HUES6 (cell line): ENCODE results near the gene SEC61A1.

Experiments used
- H3K27ac ChIP-seq: 2 replicates; pipeline ENCODE4 v1.7.0; 2013; ENCODE audit warnings: low read depth, mild to moderate bottlenecking, low read length, inconsistent platforms
- H3K27me3 ChIP-seq: 2 replicates; pipeline ENCODE4 v1.6.1; 2013; ENCODE audit warnings: low read length; ENCODE audit not compliant: control insufficient read depth, insufficient read depth
- H3K36me3 ChIP-seq: 2 replicates; pipeline ENCODE4 v1.6.1; 2013; ENCODE audit warnings: low read length; ENCODE audit not compliant: control insufficient read depth, insufficient read depth
- H3K4me1 ChIP-seq: 2 replicates; pipeline ENCODE4 v1.6.1; 2013; ENCODE audit warnings: low read length; ENCODE audit not compliant: control insufficient read depth, insufficient read depth
- H3K4me3 ChIP-seq: 2 replicates; pipeline ENCODE4 v1.5.1; 2013; ENCODE audit warnings: low read depth, low read length
- H3K9ac ChIP-seq: one replicate; pipeline ENCODE4 v1.6.1; 2013; ENCODE audit warnings: mild to moderate bottlenecking, low read length
- H3K9me3 ChIP-seq: 2 replicates; pipeline ENCODE4 v1.6.1; 2013; ENCODE audit warnings: low read depth, low read length; ENCODE audit not compliant: control insufficient read depth, insufficient read depth

The SEC61A1 gene

DNA sequence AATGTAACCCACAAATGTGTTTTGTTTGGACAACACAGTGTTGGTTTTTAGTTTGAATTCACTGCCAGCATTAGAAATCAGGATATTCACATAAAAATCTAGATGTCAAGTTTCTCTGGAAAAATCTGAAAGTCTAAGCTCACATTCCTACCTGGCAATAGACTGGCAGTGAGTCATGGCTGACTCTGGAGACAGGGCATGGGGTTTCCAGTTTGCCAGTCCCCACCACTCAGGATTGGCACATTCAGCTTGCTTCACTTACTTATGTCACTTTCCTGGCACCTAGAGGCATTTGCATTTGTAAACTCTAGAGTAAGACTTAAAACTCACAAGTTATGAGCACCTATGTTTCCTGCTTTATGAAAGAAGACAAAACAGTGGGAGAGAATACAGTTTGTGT is 19.1 kb upstream of the SEC61A1 start:
- H3K27ac ChIP-seq, result no peak overlapping the region
- H3K4me3 ChIP-seq, result no peak overlapping the region
- H3K4me1 ChIP-seq, result no peaks in the 10 kb centered on the region
- no peaks in the 10 kb centered on the region for H3K36me3 ChIP-seq
- H3K9ac ChIP-seq, result no peak overlapping the region
- no peaks in the 10 kb centered on the region for H3K9me3 ChIP-seq
- H3K27me3 ChIP-seq, result no peaks in the 10 kb centered on the region

DNA sequence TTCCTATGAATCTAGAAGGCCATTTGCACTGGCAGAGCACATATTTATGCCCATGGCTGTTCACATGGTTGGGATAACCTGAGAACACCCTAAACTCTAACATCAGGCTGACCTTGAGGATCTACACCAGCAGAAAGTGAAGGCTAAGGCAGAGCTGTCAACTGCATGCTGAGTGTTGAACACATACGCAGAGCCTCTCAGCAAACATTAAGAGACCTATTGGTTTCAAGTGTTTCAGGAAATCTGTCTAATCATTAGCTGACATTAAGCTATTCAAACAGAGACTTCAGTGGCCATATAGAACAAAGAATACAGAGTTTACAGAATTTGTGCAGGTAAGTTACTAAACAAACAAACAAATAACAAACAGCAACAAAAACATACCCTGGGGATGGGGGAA is 16.1 kb upstream of the SEC61A1 start:
- Histone ChIP-seq H3K4me1 (no peaks in the 10 kb centered on the region), H3K27me3 (peaks cover 5% of the 10 kb centered on the region; the same call in 1 of the 2 replicates), H3K36me3 (no peaks in the 10 kb centered on the region), H3K9me3 (no peaks in the 10 kb centered on the region), H3K4me3 (no peak overlapping the region), H3K9ac (no peak overlapping the region), H3K27ac (no peak overlapping the region)

DNA sequence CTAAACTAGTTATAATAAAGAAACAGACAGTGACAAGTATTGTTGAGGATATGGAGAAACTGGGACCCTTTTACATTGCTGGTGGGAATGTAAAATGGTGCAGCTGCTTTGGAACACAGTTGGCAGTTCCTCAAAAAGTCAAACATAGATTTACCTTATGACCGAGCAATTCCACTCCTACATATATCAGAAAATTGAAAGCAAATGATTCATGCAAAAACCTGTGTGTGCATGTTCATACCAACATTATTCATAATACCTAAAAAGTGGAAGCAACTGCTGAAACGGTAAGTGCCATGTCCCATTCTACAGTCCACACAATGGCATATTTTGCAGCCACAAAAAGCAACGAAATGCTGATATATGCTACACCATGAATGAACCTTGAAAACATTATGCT is 12.2 kb upstream of the SEC61A1 start:
- H3K9me3 ChIP-seq, result no peaks in the 10 kb centered on the region
- no peaks in the 10 kb centered on the region for H3K4me1 ChIP-seq
- H3K9ac ChIP-seq, result no peak overlapping the region
- no peak overlapping the region for H3K27ac ChIP-seq
- H3K4me3 ChIP-seq, result no peak overlapping the region
- no peaks in the 10 kb centered on the region for H3K36me3 ChIP-seq
- H3K27me3 ChIP-seq, result peaks cover 19% of the 10 kb centered on the region; the same call in 1 of the 2 replicates

DNA sequence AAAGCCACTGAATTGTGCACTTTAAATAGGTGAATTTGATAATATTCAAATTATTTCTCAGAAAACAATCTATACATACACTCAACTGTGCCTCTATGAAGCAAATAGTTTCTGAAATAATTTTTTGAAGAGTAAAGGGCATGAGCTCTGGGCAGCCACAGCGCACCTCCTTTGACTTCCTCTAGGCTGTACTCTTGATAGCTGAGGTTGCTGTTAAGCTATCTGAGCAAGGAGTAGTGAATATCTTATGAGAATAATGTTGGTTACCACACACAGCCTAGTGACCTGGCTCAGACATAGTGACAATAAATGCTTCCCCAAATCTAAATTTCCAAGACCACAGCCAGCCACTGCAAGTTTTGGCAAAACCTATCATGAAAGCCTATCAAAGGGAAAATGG is 11.6 kb upstream of the SEC61A1 start:
- peaks cover 19% of the 10 kb centered on the region; the same call in 1 of the 2 replicates for H3K27me3 ChIP-seq
- no peak overlapping the region for H3K27ac ChIP-seq
- H3K4me1 ChIP-seq, result no peaks in the 10 kb centered on the region
- no peaks in the 10 kb centered on the region for H3K9me3 ChIP-seq
- H3K4me3 ChIP-seq, result no peak overlapping the region
- H3K36me3 ChIP-seq, result no peaks in the 10 kb centered on the region
- no peak overlapping the region for H3K9ac ChIP-seq

DNA sequence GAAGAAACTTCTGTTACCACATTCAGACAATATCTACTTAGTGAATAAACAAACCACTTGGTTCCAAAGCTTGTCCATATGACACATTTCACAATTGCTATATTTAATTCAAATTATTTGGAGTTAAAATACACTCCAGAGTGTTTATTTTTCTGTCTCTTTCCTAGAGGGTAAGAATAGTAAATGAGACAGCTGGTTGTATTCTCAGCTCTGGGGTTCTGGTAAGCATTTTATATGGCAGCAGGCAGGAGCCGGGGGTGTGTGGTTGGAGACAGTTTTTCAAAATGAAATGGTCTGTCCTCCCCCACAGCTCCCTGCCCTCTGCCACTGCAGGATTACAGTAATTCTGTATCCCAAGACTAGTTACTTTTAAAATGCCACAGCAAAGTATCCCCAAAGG is 10.9 kb upstream of the SEC61A1 start:
- no peaks in the 10 kb centered on the region for H3K36me3 ChIP-seq
- no peak overlapping the region for H3K27ac ChIP-seq
- H3K4me1 ChIP-seq, result no peaks in the 10 kb centered on the region
- H3K4me3 ChIP-seq, result no peak overlapping the region
- peaks cover 19% of the 10 kb centered on the region; the same call in 1 of the 2 replicates for H3K27me3 ChIP-seq
- no peak overlapping the region for H3K9ac ChIP-seq
- no peaks in the 10 kb centered on the region for H3K9me3 ChIP-seq

DNA sequence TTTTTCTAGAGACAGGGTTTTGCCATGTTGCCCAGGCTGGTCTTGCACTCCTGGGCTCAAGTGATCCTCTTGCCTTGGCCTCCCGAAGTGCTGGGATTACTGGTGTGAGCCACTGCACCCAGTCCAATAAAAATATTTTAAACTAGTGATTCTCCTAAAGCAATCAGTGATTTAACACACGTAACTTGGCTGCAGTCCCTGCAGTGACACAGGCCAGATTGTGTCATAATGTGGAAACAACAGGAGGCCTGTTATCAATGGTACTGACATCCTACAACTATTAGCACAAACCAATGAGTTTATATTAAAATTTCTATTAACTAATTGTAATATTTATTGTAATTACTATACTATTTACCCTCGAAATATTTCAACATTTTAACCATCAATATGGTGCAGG is 1.6 kb upstream of the SEC61A1 start:
- no peak overlapping the region for H3K9ac ChIP-seq
- H3K9me3 ChIP-seq, result no peaks in the 10 kb centered on the region
- 0 out of 2 replicates have a peak, but pooled peaks cover 3% of the 10 kb centered on the region for H3K27me3 ChIP-seq
- H3K4me1 ChIP-seq, result peaks cover 12% of the 10 kb centered on the region; the same call in 1 of the 2 replicates
- H3K27ac ChIP-seq, result no peak overlapping the region
- H3K4me3 ChIP-seq, result no peak overlapping the region
- H3K36me3 ChIP-seq, result peaks cover 30% of the 10 kb centered on the region

DNA sequence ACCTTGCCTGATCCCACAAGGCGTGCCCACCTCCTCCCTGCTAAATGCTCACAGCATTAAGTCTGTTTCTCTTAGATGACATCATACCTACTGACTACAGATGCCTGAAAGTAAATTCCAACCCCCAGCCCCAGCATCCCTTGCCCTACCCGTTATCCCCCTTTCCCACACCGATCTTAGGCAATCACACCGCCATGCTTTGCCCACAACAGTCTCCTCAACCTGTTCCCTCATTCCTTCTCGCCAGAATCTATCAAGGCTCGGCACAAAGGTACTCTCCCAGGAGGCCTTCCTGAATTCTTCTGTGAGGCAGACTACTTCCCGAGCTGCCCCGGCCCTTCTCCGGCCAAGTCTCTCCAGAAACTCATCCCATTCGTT is 789 bp upstream of the SEC61A1 start:
- H3K4me3 ChIP-seq, result peak overlapping the region; percentile 91
- H3K9me3 ChIP-seq, result no peaks in the 10 kb centered on the region
- peaks cover 12% of the 10 kb centered on the region; the same call in 1 of the 2 replicates for H3K4me1 ChIP-seq
- H3K27me3 ChIP-seq, result 0 out of 2 replicates have a peak, but pooled peaks cover 3% of the 10 kb centered on the region
- H3K27ac ChIP-seq, result peak overlapping the region; percentile 31; the same call in 1 of the 2 replicates
- H3K9ac ChIP-seq, result peak overlapping the region; percentile 85
- H3K36me3 ChIP-seq, result peaks cover 39% of the 10 kb centered on the region

DNA sequence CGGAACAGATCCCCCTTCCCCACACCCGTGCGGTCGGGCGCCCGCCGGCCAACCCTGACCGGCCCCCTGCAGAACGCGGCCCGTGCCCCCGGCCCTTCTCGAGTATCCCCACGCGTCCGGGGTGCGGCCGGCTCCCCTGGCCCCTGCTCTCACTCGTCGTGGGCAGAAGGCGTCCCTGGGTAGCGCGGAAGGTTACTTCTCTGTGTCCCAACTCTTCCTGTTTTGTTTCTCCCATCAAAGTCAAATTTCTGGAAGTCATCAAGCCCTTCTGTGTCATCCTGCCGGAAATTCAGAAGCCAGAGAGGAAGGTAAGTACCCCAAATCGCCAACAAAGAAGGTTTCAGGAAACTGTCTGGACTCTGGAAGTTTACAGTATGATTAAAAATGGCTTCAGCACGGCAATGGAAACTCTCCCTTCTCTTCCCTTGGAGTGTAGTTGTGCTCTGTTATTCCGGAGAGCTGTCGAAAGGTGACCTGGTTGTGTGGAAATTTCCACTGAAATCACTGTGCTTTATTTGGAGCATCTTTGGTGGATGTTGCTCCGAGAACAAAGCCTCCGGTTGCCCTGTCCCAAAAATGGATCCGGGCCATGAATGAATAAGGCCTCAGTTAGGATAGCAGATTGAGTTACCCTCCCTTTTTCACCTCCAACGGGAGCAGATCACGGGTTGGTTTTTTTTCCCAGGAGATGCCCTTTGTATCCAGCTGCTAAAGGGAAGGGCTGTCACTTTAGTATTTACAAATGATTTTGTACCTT is 536 bp downstream of the SEC61A1 start:
- peaks cover 12% of the 10 kb centered on the region; the same call in 1 of the 2 replicates for H3K4me1 ChIP-seq
- peak overlapping the region; percentile 100 for H3K4me3 ChIP-seq
- peak overlapping the region; percentile 96 for H3K27ac ChIP-seq
- no peaks in the 10 kb centered on the region for H3K27me3 ChIP-seq
- no peaks in the 10 kb centered on the region for H3K9me3 ChIP-seq
- peaks cover 50% of the 10 kb centered on the region for H3K36me3 ChIP-seq
- H3K9ac ChIP-seq, result peak overlapping the region; percentile 98

DNA sequence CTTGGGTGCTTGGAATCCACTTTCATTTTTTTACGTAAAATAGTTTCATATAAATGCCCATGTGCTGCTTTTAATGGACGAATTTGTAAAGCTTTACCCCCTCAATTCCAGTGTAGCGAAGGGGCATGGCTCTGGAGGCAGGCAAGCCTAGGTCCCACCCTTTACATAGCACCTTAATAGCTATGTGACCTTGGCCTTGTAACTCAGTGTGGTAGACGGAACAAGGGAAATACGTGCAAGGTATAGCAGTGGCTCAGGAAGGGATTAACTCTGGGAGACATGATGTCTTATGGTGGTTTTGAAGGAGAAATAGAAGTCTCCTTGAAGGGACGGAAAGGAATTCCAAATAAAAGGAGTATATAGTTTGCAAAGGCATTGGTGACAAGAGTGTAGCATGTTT is 1.4 kb downstream of the SEC61A1 start:
- H3K9ac ChIP-seq, result peak overlapping the region; percentile 5
- H3K9me3 ChIP-seq, result no peaks in the 10 kb centered on the region
- H3K4me3 ChIP-seq, result peak overlapping the region; percentile 100
- peaks cover 58% of the 10 kb centered on the region for H3K36me3 ChIP-seq
- no peaks in the 10 kb centered on the region for H3K27me3 ChIP-seq
- H3K27ac ChIP-seq, result no peak overlapping the region
- peaks cover 12% of the 10 kb centered on the region; the same call in 1 of the 2 replicates for H3K4me1 ChIP-seq

DNA sequence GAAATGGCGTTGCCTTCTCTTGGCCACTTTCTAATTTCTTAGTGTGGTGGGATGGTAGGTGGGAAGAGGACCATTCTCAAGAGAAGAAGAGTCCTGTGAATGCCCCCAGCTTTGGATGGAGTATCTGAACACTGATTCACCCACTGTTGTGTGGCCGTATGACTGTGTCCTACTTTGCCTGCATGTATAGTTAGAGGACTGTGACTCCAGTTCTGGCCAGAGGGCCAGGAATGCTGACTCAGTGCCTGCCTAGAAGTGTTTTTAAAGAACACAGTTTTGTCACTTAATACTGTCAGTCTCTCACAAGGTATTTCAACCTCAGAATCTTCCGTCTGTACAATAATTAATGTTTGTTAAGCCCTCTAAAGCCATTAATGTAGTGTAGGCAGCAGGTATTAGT is 2.1 kb downstream of the SEC61A1 start:
- H3K27me3 ChIP-seq, result no peaks in the 10 kb centered on the region
- H3K9ac ChIP-seq, result no peak overlapping the region
- no peak overlapping the region for H3K27ac ChIP-seq
- peak overlapping the region; percentile 100; the same call in 1 of the 2 replicates for H3K4me3 ChIP-seq
- no peaks in the 10 kb centered on the region for H3K9me3 ChIP-seq
- peaks cover 12% of the 10 kb centered on the region; the same call in 1 of the 2 replicates for H3K4me1 ChIP-seq
- H3K36me3 ChIP-seq, result peaks cover 65% of the 10 kb centered on the region

DNA sequence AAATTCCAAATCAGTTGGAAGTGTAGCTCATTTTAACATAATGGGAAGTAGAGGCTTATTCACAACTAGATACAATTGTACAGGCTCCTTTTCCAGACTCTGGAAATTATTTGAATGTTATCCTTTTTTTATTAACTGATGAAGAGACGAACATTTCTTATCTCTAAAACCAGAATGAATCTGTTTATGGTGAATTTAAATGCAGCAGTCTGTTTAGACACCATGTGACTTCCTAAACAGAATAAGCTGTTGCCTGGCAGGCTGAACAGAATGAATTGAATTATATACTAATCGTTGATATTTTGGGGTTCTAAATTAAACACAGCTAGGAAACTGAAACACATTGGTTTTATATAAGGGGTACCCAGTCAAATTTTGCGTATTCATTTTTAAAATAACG is 4.0 kb downstream of the SEC61A1 start:
- Histone ChIP-seq H3K4me3 (no peak overlapping the region), H3K9me3 (no peaks in the 10 kb centered on the region), H3K27me3 (no peaks in the 10 kb centered on the region), H3K4me1 (peaks cover 8% of the 10 kb centered on the region; the same call in 1 of the 2 replicates), H3K27ac (no peak overlapping the region), H3K36me3 (peaks cover 84% of the 10 kb centered on the region), H3K9ac (no peak overlapping the region)
